ENCODE measurements around the gene TOMM7.
"Not testable (repeated sequence)": the region's sequence is repeated elsewhere in the genome, so short reads cannot be mapped to it uniquely, and the experiment has no call there.

TOMM7 gene

DNA sequence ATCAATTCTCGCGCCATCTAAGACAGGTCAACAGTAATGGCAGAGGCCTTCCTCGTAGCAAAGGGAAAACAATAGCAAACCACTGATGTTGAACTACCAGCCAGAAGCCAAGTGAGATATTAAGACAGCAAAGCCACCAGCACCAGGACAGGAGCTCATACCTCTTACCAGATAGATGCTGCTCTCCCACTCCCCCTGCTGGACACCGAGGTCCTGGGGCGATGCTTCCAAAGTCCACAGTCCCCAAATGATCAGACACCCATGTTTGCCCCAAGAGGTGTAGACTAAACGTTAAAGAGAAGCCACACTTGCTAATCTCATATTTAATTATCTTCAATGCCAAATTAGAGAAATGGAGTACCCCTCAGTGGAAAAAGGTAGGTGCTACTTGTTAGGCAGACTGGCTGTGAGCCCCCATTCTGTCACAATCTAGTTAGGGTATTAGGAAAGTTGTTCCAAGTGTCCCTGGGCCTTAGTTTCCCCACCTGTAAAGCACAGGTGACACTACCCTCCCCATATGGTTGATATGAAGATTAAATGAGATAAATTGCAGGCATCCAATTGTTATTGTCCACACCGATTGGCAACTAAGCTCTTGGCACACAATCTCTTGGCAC is 39.9 kb downstream of the TOMM7 start:
- in situ Hi-C loops (cut with MboI; ENCODE audit: low sequenced_read_pairs, unreplicated experiment), result no loop called here
- TF ChIP-seq, protein P1, sequence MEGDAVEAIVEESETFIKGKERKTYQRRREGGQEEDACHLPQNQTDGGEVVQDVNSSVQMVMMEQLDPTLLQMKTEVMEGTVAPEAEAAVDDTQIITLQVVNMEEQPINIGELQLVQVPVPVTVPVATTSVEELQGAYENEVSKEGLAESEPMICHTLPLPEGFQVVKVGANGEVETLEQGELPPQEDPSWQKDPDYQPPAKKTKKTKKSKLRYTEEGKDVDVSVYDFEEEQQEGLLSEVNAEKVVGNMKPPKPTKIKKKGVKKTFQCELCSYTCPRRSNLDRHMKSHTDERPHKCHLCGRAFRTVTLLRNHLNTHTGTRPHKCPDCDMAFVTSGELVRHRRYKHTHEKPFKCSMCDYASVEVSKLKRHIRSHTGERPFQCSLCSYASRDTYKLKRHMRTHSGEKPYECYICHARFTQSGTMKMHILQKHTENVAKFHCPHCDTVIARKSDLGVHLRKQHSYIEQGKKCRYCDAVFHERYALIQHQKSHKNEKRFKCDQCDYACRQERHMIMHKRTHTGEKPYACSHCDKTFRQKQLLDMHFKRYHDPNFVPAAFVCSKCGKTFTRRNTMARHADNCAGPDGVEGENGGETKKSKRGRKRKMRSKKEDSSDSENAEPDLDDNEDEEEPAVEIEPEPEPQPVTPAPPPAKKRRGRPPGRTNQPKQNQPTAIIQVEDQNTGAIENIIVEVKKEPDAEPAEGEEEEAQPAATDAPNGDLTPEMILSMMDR (IDR thresholded peaks at IDR 0.05; ENCODE audit: borderline replicate concordance, control extremely low read depth, extremely low read depth, insufficient read depth, missing control alignments), result peak; percentile 81
- peak; percentile 84 for DNase-seq (ENCODE audit: low spot score)

DNA sequence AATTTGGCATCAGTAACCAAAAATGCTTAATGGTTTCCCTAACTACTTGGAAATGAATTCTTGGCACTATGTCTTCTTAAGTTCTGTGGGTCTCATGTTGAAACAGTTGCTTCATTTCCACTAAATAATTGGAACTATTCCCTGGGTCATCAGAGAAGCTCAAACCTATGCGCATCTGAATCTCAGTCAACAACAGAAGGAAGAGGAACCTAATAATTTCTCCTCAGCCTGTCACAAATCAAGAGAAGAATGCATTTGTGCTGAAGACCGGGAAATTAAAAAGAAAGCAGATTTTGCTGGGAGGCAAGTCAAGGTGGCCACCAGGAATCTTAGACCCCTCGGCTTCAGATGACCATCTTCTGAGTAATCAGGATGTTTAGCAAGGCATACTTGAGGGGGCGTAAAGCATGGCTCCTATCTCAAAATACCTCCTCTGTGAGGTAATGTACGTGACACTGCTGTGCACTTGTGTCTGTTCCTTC is 41.4 kb downstream of the TOMM7 start:
- TF ChIP-seq, protein P1 (IDR thresholded peaks at IDR 0.05; ENCODE audit: borderline replicate concordance, control extremely low read depth, extremely low read depth, insufficient read depth, missing control alignments), result no peak
- in situ Hi-C loops (cut with MboI; ENCODE audit: low sequenced_read_pairs, unreplicated experiment), result no loop called here

GRCh38 chr7:22779730-22780323 is 42.8 kb downstream of the TOMM7 start:
- in situ Hi-C loops (cut with MboI; ENCODE audit: low sequenced_read_pairs, unreplicated experiment); DNase-seq (ENCODE audit: low spot score): not testable (repeated sequence)

More for the DNA sequence above, 41.4 kb downstream of the TOMM7 start:
- no peak for DNase-seq (ENCODE audit: low spot score)

DNA sequence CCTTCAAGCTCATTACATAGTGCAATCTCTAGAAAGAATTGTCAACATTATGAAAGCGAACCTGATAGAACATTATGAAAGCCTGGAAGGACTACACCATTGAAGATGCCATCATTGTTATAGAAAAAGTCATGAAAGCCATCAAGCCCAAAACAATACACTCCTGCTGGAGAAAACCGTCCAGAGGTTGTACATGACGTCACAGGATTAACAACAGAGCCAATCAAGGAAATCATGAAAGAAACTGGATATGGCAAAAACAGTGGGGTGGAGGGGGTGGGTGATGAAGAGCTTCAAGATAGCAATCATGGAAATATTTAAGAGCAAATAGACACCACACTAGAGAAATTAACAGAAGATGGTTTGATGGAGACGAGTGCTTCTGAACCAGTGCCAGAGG is 45.7 kb downstream of the TOMM7 start:
- no peak for DNase-seq (ENCODE audit: low spot score)
- TF ChIP-seq, protein P1 (IDR thresholded peaks at IDR 0.05; ENCODE audit: borderline replicate concordance, control extremely low read depth, extremely low read depth, insufficient read depth, missing control alignments), result no peak
- in situ Hi-C loops (cut with MboI; ENCODE audit: low sequenced_read_pairs, unreplicated experiment), result no loop called here

DNA sequence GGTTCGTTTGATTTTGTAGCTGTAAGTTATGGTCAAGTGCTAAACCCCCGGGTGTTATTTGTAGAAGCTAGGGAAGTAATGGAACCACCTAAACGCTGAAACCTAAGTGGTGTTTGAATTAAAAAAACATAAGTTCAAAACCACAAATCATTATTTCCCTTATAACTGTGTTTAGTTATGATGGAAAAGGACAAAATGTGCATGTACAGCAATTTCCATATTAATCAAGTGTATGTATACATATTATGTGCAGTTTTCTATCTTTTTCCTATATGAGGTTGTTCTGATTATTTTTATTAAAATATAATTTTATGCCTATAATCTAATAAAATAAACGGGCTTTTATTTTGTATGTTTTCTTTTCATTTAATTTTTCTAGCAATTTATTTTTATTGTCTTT is 49.8 kb downstream of the TOMM7 start:
- DNase-seq (ENCODE audit: low spot score), result no peak
- TF ChIP-seq, protein P1 (IDR thresholded peaks at IDR 0.05; ENCODE audit: borderline replicate concordance, control extremely low read depth, extremely low read depth, insufficient read depth, missing control alignments), result no peak
- in situ Hi-C loops (cut with MboI; ENCODE audit: low sequenced_read_pairs, unreplicated experiment), result no loop called here

DNA sequence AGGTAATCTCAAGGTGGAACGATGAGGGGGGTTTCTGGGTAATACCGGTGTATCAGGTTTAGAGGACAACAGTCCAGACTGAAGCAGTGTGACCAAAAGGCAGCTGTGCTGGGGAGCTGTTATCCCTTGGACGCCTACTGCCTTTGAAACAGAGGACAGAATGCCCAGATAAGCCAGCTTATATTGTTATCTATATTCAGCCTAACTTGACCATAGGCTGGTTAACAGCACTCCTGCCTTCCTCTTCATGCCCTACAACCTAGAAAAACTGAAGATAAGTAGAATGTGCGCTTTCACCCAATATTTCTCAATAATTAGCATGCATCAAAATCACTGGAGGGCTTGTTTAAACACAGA is 50.8 kb downstream of the TOMM7 start:
- in situ Hi-C loops (cut with MboI; ENCODE audit: low sequenced_read_pairs, unreplicated experiment), result no loop called here
- DNase-seq (ENCODE audit: low spot score), result no peak
- TF ChIP-seq, protein P1 (IDR thresholded peaks at IDR 0.05; ENCODE audit: borderline replicate concordance, control extremely low read depth, extremely low read depth, insufficient read depth, missing control alignments), result no peak

DNA sequence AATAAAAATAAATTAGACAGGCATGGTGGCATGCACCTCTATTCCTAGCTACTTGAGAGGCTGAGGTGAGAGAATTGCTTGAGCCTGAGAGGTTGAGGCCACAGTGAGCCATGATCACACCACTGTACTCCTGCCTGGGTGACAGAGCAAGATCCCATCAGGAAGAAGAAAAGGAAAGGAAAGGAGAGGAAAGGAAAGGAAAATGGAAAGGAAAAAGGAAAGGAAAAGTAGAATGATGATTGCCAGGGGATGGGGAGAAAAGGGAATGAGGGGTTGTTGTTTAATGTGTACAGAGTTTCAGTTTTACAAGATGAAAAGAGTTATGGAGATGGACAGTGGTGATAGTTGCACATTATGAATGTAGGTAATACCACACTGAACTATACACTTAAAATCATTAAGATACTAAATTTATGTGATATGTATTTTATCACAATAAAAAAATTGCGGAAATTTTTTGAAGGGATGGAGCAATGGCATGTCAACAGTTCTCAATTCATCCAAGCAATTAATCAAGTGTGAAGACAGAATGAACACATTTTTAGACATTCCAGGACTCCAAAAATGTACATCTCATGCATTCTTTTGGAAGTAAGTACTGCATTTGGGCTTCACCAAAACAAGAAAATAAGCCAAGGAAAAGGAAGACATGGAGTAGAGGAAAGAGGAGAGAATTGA is 51.3 kb downstream of the TOMM7 start:
- in situ Hi-C loops (cut with MboI; ENCODE audit: low sequenced_read_pairs, unreplicated experiment), result no loop called here
- DNase-seq (ENCODE audit: low spot score), result no peak
- TF ChIP-seq, protein P1 (IDR thresholded peaks at IDR 0.05; ENCODE audit: borderline replicate concordance, control extremely low read depth, extremely low read depth, insufficient read depth, missing control alignments), result no peak
